WTC11 (cell line): ENCODE results near the gene CD320. TPM values are rescaled to one million over a fixed set of nuclear protein-coding genes. Genes with fewer than 3 reads are reported as not detected.

Source experiments
- ATAC-seq: fragments of 200-7000 bp; cut with Tn5 transposase; 2 replicates; pipeline ENCODE4 v1.10.0; 2021; ENCODE audit warnings: mild to moderate bottlenecking, moderate library complexity
- CTCF ChIA-PET: fragments of 300-600 bp; sonication (Branson Sonifier 250); formaldehyde crosslinking; loops from one replicate; lab custom pipeline; 2021; ENCODE audit warnings: antibody characterized with exemption; lab: Charles Lee
- POLR2A ChIA-PET: fragments of 350-600 bp; sonication (Branson Sonifier 250); formaldehyde crosslinking; loops from one replicate; lab custom pipeline; 2021; ENCODE audit warnings: antibody characterized with exemption; lab: Charles Lee
- DNase-seq: peaks from one replicate; pipeline ENCODE4 v3.0.0; 2021; ENCODE audit warnings: low spot score
- H3K27ac Mint-ChIP-seq: 2 replicates; pipeline ENCODE4 v1.8.0; 2021; ENCODE audit warnings: mixed read lengths
- H3K27me3 Mint-ChIP-seq: 2 replicates; pipeline ENCODE4 v1.8.0; 2021; ENCODE audit warnings: low read depth, mild to moderate bottlenecking, moderate library complexity, mixed read lengths
- H3K36me3 Mint-ChIP-seq: 2 replicates; pipeline ENCODE4 v1.8.0; 2021; ENCODE audit warnings: mixed read lengths
- H3K4me1 Mint-ChIP-seq: 2 replicates; pipeline ENCODE4 v1.8.0; 2022; ENCODE audit warnings: mixed read lengths
- H3K4me3 Mint-ChIP-seq: 2 replicates; pipeline ENCODE4 v1.8.0; 2021; ENCODE audit warnings: mild to moderate bottlenecking, moderate library complexity, mixed read lengths
- H3K9me3 Mint-ChIP-seq: 2 replicates; pipeline ENCODE4 v1.8.0; 2021; ENCODE audit warnings: mixed read lengths
- AR ChIP-seq: fragments of 250-450 bp; sonication (Bioruptor Pico); IDR thresholded peaks from 2 replicates; pipeline ENCODE4 v1.9.0; 2021; ENCODE audit warnings: mild to moderate bottlenecking
- CREB1 ChIP-seq: sonication (generic); formaldehyde crosslinking; IDR thresholded peaks from 2 replicates; pipeline ENCODE4 v1.8.0; 2023; ENCODE audit warnings: mild to moderate bottlenecking, missing genetic modification reagents
- CREM ChIP-seq: sonication (generic); formaldehyde crosslinking; IDR thresholded peaks from 2 replicates; pipeline ENCODE4 v1.8.1; 2022; ENCODE audit warnings: mild to moderate bottlenecking, missing genetic modification reagents, moderate library complexity
- ESRRA ChIP-seq: sonication (generic); formaldehyde crosslinking; IDR thresholded peaks from 2 replicates; pipeline ENCODE4 v1.8.1; 2022; ENCODE audit warnings: mild to moderate bottlenecking, missing genetic modification reagents, borderline replicate concordance
- JAZF1 ChIP-seq: fragments of 250-450 bp; sonication (Bioruptor Pico); IDR thresholded peaks from 2 replicates; pipeline ENCODE4 v1.9.0; 2021; ENCODE audit warnings: moderate library complexity, mild to moderate bottlenecking, inconsistent platforms
- MLX ChIP-seq: sonication (generic); formaldehyde crosslinking; IDR thresholded peaks from 2 replicates; pipeline ENCODE4 v1.8.1; 2023; ENCODE audit warnings: mild to moderate bottlenecking, missing genetic modification reagents, moderate library complexity
- NFYB ChIP-seq: sonication (generic); formaldehyde crosslinking; conservative IDR thresholded peaks from 2 replicates; pipeline ENCODE4 v1.8.0; 2022; ENCODE audit warnings: low read depth, missing genetic modification reagents
- NR1H2 ChIP-seq: sonication (generic); formaldehyde crosslinking; IDR thresholded peaks from 2 replicates; pipeline ENCODE4 v1.9.0; 2021; ENCODE audit warnings: mild to moderate bottlenecking, moderate library complexity, missing genetic modification reagents
- NR2C2 ChIP-seq: sonication (generic); formaldehyde crosslinking; IDR thresholded peaks from 2 replicates; pipeline ENCODE4 v1.8.0; 2022; ENCODE audit warnings: mild to moderate bottlenecking, missing genetic modification reagents
- TEAD1 ChIP-seq: sonication (generic); formaldehyde crosslinking; IDR thresholded peaks from 2 replicates; pipeline ENCODE4 v1.8.0; 2022; ENCODE audit warnings: mild to moderate bottlenecking, missing genetic modification reagents
- USF1 ChIP-seq: sonication (generic); formaldehyde crosslinking; IDR thresholded peaks from 2 replicates; pipeline ENCODE4 v1.8.0; 2022; ENCODE audit warnings: mild to moderate bottlenecking, missing genetic modification reagents
- ZNF121 ChIP-seq: sonication (generic); formaldehyde crosslinking; IDR thresholded peaks from 2 replicates; pipeline ENCODE4 v1.8.0; 2023; ENCODE audit warnings: missing genetic modification reagents
- ZNF232 ChIP-seq: sonication (generic); formaldehyde crosslinking; IDR thresholded peaks from 2 replicates; pipeline ENCODE4 v1.8.0; 2022; ENCODE audit warnings: mild to moderate bottlenecking, missing genetic modification reagents
- ZNF396 ChIP-seq: fragments of 250-450 bp; sonication (Bioruptor Pico); IDR thresholded peaks from 2 replicates; pipeline ENCODE4 v1.8.0; 2021; ENCODE audit warnings: mild to moderate bottlenecking, moderate library complexity, borderline replicate concordance
- total RNA-seq: library from RNA; stranded (reverse); gene quantifications from 3 replicates; pipeline ENCODE4 v1.2.3, GENCODE V29; 2021
- TF ChIP-seq, protein P1 (sequence below): sonication (generic); formaldehyde crosslinking; IDR thresholded peaks from 2 replicates; pipeline ENCODE4 v1.8.0; 2022; ENCODE audit warnings: missing genetic modification reagents
- TF ChIP-seq, protein P2 (sequence below): sonication (generic); formaldehyde crosslinking; IDR thresholded peaks from 2 replicates; pipeline ENCODE4 v1.8.1; 2023; ENCODE audit warnings: mild to moderate bottlenecking, missing genetic modification reagents, borderline replicate concordance
- TF ChIP-seq, protein P3 (sequence below): sonication (generic); formaldehyde crosslinking; IDR thresholded peaks from 2 replicates; pipeline ENCODE4 v1.8.1; 2023; ENCODE audit warnings: mild to moderate bottlenecking, missing genetic modification reagents

The CD320 gene
- total RNA-seq, 1 experiment from 2014 or later = 107 TPM

DNA sequence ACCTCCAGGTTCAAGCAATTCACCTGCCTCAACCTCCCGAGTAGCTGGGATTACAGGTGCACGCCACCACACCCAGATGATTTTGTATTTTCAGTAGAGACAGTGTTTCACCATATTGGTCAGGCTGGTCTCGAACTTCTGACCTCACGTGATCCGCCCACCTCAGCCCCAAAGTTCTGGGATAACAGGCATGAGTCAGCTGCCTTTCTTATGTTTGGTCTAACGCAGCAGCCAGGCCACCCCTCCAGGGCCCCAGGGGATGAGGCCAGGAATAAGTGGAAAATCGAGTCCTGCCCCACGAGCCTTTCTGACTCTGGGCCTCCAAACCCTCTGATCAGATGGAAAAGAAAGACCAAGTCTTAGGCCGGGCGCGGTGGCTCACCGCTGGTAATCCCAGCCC is 54.5 kb downstream of the CD320 start:
- no peak for ATAC-seq
- H3K4me1 Mint-ChIP-seq = peaks cover 3% of the 10 kb centered on the region; the same call in 1 of the 2 replicates
- no peak for TF ChIP-seq NR2C2 (CRISPR knock-in tag)
- no peak for TF ChIP-seq ESRRA (CRISPR knock-in tag)
- POLR2A ChIA-PET = interaction anchor here (0.7 to 0.9 kb wide), 2 partner anchors 24 to 86 kb away, joined by 4 to 6 read pairs; no protein-coding TSS in a partner anchor
- peaks cover 35% of the 10 kb centered on the region for H3K36me3 Mint-ChIP-seq
- H3K4me3 Mint-ChIP-seq = no peak overlapping the region
- H3K27me3 Mint-ChIP-seq = no peaks in the 10 kb centered on the region
- peaks cover 5% of the 10 kb centered on the region; the same call in 1 of the 2 replicates for H3K9me3 Mint-ChIP-seq
- DNase-seq = no peak
- no peak overlapping the region for H3K27ac Mint-ChIP-seq
- CTCF ChIA-PET = interaction anchor here (0.6 to 6.3 kb wide), 11 partner anchors 11 to 310 kb away, joined by 3 to 55 read pairs (median 4); partner anchors contain the start of genes CERS4 and TIMM44

- Mint-ChIP-seq H3K27me3 (no peaks in the 10 kb centered on the region), H3K4me1 (peaks cover 3% of the 10 kb centered on the region; the same call in 1 of the 2 replicates), H3K36me3 (peaks cover 37% of the 10 kb centered on the region), H3K4me3 (no peak overlapping the region), H3K27ac (no peak overlapping the region), H3K9me3 (peaks cover 12% of the 10 kb centered on the region)
- ATAC-seq (peak; percentile 88), DNase-seq (peak; percentile 95)
- ChIA-PET CTCF (interaction anchor here (0.6 to 6.3 kb wide), 16 partner anchors 10 to 486 kb away, joined by 3 to 55 read pairs (median 4); partner anchors contain the start of genes CERS4 and TIMM44), POLR2A (interaction anchor here (0.7 to 0.9 kb wide), 2 partner anchors 23 to 86 kb away, joined by 4 to 6 read pairs; no protein-coding TSS in a partner anchor)
- TF ChIP-seq TEAD1 = peak; percentile 84; the same call in 1 of the 2 replicates
- TF ChIP-seq, protein P1, sequence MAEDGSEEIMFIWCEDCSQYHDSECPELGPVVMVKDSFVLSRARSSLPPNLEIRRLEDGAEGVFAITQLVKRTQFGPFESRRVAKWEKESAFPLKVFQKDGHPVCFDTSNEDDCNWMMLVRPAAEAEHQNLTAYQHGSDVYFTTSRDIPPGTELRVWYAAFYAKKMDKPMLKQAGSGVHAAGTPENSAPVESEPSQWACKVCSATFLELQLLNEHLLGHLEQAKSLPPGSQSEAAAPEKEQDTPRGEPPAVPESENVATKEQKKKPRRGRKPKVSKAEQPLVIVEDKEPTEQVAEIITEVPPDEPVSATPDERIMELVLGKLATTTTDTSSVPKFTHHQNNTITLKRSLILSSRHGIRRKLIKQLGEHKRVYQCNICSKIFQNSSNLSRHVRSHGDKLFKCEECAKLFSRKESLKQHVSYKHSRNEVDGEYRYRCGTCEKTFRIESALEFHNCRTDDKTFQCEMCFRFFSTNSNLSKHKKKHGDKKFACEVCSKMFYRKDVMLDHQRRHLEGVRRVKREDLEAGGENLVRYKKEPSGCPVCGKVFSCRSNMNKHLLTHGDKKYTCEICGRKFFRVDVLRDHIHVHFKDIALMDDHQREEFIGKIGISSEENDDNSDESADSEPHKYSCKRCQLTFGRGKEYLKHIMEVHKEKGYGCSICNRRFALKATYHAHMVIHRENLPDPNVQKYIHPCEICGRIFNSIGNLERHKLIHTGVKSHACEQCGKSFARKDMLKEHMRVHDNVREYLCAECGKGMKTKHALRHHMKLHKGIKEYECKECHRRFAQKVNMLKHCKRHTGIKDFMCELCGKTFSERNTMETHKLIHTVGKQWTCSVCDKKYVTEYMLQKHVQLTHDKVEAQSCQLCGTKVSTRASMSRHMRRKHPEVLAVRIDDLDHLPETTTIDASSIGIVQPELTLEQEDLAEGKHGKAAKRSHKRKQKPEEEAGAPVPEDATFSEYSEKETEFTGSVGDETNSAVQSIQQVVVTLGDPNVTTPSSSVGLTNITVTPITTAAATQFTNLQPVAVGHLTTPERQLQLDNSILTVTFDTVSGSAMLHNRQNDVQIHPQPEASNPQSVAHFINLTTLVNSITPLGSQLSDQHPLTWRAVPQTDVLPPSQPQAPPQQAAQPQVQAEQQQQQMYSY (CRISPR knock-in tag) = no peak
- no peak for TF ChIP-seq ZNF121 (CRISPR knock-in tag)
- TF ChIP-seq CREB1 = no peak
- TF ChIP-seq USF1 (CRISPR knock-in tag) = 0 out of 2 replicates have a peak, but pooled peaks have one; percentile 7
- no peak for TF ChIP-seq AR (CRISPR knock-in tag)
- no peak for TF ChIP-seq JAZF1 (CRISPR knock-in tag)
- no peak for TF ChIP-seq NFYB
- no peak for TF ChIP-seq NR1H2 (CRISPR knock-in tag)
- TF ChIP-seq MLX (CRISPR knock-in tag) = no peak
- TF ChIP-seq, protein P2, sequence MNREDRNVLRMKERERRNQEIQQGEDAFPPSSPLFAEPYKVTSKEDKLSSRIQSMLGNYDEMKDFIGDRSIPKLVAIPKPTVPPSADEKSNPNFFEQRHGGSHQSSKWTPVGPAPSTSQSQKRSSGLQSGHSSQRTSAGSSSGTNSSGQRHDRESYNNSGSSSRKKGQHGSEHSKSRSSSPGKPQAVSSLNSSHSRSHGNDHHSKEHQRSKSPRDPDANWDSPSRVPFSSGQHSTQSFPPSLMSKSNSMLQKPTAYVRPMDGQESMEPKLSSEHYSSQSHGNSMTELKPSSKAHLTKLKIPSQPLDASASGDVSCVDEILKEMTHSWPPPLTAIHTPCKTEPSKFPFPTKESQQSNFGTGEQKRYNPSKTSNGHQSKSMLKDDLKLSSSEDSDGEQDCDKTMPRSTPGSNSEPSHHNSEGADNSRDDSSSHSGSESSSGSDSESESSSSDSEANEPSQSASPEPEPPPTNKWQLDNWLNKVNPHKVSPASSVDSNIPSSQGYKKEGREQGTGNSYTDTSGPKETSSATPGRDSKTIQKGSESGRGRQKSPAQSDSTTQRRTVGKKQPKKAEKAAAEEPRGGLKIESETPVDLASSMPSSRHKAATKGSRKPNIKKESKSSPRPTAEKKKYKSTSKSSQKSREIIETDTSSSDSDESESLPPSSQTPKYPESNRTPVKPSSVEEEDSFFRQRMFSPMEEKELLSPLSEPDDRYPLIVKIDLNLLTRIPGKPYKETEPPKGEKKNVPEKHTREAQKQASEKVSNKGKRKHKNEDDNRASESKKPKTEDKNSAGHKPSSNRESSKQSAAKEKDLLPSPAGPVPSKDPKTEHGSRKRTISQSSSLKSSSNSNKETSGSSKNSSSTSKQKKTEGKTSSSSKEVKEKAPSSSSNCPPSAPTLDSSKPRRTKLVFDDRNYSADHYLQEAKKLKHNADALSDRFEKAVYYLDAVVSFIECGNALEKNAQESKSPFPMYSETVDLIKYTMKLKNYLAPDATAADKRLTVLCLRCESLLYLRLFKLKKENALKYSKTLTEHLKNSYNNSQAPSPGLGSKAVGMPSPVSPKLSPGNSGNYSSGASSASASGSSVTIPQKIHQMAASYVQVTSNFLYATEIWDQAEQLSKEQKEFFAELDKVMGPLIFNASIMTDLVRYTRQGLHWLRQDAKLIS (CRISPR knock-in tag) = no peak
- no peak for TF ChIP-seq ZNF232 (CRISPR knock-in tag)
- no peak for TF ChIP-seq ZNF396 (CRISPR knock-in tag)
- TF ChIP-seq, protein P3, sequence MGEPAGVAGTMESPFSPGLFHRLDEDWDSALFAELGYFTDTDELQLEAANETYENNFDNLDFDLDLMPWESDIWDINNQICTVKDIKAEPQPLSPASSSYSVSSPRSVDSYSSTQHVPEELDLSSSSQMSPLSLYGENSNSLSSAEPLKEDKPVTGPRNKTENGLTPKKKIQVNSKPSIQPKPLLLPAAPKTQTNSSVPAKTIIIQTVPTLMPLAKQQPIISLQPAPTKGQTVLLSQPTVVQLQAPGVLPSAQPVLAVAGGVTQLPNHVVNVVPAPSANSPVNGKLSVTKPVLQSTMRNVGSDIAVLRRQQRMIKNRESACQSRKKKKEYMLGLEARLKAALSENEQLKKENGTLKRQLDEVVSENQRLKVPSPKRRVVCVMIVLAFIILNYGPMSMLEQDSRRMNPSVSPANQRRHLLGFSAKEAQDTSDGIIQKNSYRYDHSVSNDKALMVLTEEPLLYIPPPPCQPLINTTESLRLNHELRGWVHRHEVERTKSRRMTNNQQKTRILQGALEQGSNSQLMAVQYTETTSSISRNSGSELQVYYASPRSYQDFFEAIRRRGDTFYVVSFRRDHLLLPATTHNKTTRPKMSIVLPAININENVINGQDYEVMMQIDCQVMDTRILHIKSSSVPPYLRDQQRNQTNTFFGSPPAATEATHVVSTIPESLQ (CRISPR knock-in tag) = no peak
- TF ChIP-seq CREM (CRISPR knock-in tag) = no peak
Observed at GRCh38 chr19:8252922-8253589, 55.1 kb downstream of the CD320 start.
